ENCODE data around the gene MDC1. TPM values are rescaled to one million over a fixed set of nuclear protein-coding genes. Genes with fewer than 3 reads are reported as not detected.

MDC1 gene
- total RNA-seq, 1 experiment from 2014 or later = 77.6 TPM

DNA sequence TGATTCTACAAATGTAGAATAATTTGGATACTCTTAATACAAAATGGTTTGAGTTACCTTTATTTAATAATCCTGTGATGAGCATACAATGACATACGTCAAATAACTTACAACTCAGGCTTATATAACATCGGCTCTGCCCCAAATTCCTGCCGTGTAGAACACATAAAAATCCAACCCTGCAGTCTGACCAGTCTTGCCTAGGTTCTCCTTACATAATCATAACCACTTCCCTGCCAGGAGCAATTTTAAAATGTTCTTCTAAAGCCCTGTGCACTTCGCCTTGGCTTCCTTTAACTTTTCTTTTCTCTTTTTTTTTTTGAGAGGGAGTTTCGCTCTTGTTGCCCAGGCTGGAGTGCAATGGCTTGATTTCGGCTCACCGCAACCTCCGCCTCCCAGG, 43.5 kb upstream of the MDC1 start:
- H3K4me3 Mint-ChIP-seq = no peak overlapping the region
- H3K4me2 ChIP-seq (ENCODE audit: insufficient read depth, insufficient read length, low read length) = no peak overlapping the region
- no peak overlapping the region for H2BK20ac ChIP-seq (ENCODE audit: low read depth, low read length, poor library complexity, severe bottlenecking)
- H3K23ac ChIP-seq (ENCODE audit: insufficient read length, low read depth, low read length) = no peak overlapping the region
- H3K27me3 Mint-ChIP-seq (ENCODE audit: low read depth) = no peaks in the 10 kb centered on the region
- TF ChIP-seq, protein P1, sequence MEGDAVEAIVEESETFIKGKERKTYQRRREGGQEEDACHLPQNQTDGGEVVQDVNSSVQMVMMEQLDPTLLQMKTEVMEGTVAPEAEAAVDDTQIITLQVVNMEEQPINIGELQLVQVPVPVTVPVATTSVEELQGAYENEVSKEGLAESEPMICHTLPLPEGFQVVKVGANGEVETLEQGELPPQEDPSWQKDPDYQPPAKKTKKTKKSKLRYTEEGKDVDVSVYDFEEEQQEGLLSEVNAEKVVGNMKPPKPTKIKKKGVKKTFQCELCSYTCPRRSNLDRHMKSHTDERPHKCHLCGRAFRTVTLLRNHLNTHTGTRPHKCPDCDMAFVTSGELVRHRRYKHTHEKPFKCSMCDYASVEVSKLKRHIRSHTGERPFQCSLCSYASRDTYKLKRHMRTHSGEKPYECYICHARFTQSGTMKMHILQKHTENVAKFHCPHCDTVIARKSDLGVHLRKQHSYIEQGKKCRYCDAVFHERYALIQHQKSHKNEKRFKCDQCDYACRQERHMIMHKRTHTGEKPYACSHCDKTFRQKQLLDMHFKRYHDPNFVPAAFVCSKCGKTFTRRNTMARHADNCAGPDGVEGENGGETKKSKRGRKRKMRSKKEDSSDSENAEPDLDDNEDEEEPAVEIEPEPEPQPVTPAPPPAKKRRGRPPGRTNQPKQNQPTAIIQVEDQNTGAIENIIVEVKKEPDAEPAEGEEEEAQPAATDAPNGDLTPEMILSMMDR (conservative IDR thresholded peaks at IDR 0.05) = no peak
- no peak overlapping the region for H2AK5ac ChIP-seq (ENCODE audit: insufficient read length, low read length)
- no peaks in the 10 kb centered on the region for H3K23me2 ChIP-seq (ENCODE audit: insufficient read length, low read depth, low read length, poor library complexity, severe bottlenecking)
- no peak overlapping the region for H3T11ph ChIP-seq (ENCODE audit: low read length)
- no peaks in the 10 kb centered on the region for H3K9me3 Mint-ChIP-seq
- no peaks in the 10 kb centered on the region for H3K27me3 ChIP-seq (ENCODE audit: insufficient read depth, low read length)
- no peak overlapping the region for H2AFZ ChIP-seq (ENCODE audit: low read length)
- H3K27ac Mint-ChIP-seq = no peak overlapping the region; a peak in 2 of 7 replicates
- H3K79me2 ChIP-seq (ENCODE audit: insufficient read depth, low read length) = no peaks in the 10 kb centered on the region
- H3K79me1 ChIP-seq (ENCODE audit: insufficient read depth, low read depth, low read length, poor library complexity, severe bottlenecking) = no peaks in the 10 kb centered on the region
- no peak overlapping the region for H4K8ac ChIP-seq (replicated peaks; ENCODE audit: insufficient read length, low read depth, low read length)
- H3K56ac ChIP-seq (ENCODE audit: insufficient read length, low read depth, low read length) = no peak overlapping the region
- H3K9me3 ChIP-seq (ENCODE audit: control insufficient read depth, low read depth, low read length) = no peaks in the 10 kb centered on the region
- H3K36me3 Mint-ChIP-seq (ENCODE audit: insufficient read depth in 1 of 3, low read depth in 3 of 3) = no peaks in the 10 kb centered on the region; a peak in 1 of 7 replicates
- no peak overlapping the region for H4K5ac ChIP-seq (ENCODE audit: insufficient read length, low read depth, low read length)
- H2BK15ac ChIP-seq (ENCODE audit: low read depth, low read length) = no peak overlapping the region
- no peak overlapping the region for H3K4ac ChIP-seq (ENCODE audit: low read depth, low read length)
- H2BK5ac ChIP-seq (ENCODE audit: insufficient read length, low read length) = no peak overlapping the region
- no peak overlapping the region for H3K27ac ChIP-seq (ENCODE audit: insufficient read length, low read depth, low read length)
- H4K91ac ChIP-seq (ENCODE audit: insufficient read length, low read depth, low read length) = no peak overlapping the region
- no peak overlapping the region for H3K14ac ChIP-seq (ENCODE audit: insufficient read depth, low read length)
- H3K4me1 Mint-ChIP-seq = peaks cover 38 to 51% of the 10 kb centered on the region in 2 experiments
- H2BK12ac ChIP-seq (ENCODE audit: insufficient read length, low read depth, low read length) = no peak overlapping the region
- H3K18ac ChIP-seq (ENCODE audit: insufficient read length, low read depth, low read length) = no peak overlapping the region
- no peaks in the 10 kb centered on the region for H4K20me1 ChIP-seq (ENCODE audit: control insufficient read depth, insufficient read depth, insufficient read length)
- DNase-seq = no peak
- no CpG with 5 or more reads among the region's 8 CpGs for WGBS (ENCODE audit: extremely low coverage, insufficient read length, low lambda C conversion rate)
- H2BK120ac ChIP-seq (ENCODE audit: low read depth, low read length, poor library complexity, severe bottlenecking) = no peak overlapping the region
- H3K9ac ChIP-seq (ENCODE audit: extremely low read depth, insufficient read length, low read length) = no peak overlapping the region
- H3K4me1 ChIP-seq (ENCODE audit: insufficient read depth, low read length) = peaks cover 11% of the 10 kb centered on the region; the same call in 1 of the 2 replicates

Data from H9 (cell line).